Prostate gland (tissue), 2 donors: ENCODE measurements around the gene AAMP.

Experiments
- POLR2A ChIP-seq: fragments of 450-650 bp; IDR thresholded peaks from one replicate; pipeline ENCODE4 v1.6.1; 2016; ENCODE audit warnings: antibody characterized with exemption, mild to moderate bottlenecking
- POLR2AphosphoS5 ChIP-seq: sonication (generic); formaldehyde crosslinking; IDR thresholded peaks from one replicate; pipeline ENCODE4 v1.6.1; 2017; ENCODE audit warnings: antibody characterized with exemption
- TF ChIP-seq, protein P1 (sequence below), 4 experiments: fragments of 200-600 bp in 2 of 4; fragments of 450-650 bp in 2 of 4; sonication (generic) in 2 of 4; IDR thresholded peaks; 1 replicate in 3 of 4; 2 replicates in 1 of 4; pipeline ENCODE4 v1.5.1; 2016 to 2019; ENCODE audit warnings: antibody characterized with exemption in 4 of 4, mild to moderate bottlenecking in 2 of 4, moderate library complexity in 2 of 4

DNA sequence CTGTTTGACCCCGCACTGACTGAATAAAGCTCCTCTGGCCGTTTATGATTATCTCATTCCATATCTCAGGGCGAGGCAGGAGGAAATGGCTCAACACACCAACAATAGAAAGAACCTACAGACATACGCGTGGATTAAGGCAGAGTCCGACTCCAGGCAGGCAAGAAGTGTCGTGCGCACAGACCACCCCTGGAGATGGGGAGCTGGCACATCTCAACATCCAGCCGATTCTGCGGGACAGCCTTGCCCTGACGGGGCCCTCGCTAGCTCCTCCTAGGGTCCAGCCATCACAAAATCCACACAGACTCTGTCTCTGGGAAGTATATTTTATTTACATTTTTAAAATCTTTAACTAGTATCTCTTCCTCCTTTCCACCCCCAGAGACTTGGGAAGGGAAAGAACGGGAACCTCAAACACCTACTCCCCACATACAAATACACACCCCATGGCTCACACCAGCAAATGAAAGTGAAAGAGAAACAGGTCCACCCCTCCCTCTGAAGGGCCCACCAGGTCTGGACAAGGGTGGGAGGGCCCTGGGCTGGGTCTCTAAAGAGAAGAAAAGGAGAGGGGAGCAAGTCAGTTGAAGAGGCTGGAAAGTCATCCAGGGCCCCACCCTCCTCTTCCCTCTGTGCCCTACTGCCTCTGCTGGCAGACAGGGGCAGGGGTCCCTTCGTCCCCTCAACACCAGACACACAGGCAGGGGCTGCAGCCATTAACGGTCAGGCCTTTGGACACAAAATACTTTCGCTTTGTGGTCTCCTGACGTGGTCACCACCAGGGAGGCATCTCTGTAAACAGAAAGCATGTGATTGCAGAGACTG lies 5.9 kb downstream of the AAMP start:
- TF ChIP-seq POLR2A (no peak), POLR2AphosphoS5 (no peak)
- TF ChIP-seq, protein P1, sequence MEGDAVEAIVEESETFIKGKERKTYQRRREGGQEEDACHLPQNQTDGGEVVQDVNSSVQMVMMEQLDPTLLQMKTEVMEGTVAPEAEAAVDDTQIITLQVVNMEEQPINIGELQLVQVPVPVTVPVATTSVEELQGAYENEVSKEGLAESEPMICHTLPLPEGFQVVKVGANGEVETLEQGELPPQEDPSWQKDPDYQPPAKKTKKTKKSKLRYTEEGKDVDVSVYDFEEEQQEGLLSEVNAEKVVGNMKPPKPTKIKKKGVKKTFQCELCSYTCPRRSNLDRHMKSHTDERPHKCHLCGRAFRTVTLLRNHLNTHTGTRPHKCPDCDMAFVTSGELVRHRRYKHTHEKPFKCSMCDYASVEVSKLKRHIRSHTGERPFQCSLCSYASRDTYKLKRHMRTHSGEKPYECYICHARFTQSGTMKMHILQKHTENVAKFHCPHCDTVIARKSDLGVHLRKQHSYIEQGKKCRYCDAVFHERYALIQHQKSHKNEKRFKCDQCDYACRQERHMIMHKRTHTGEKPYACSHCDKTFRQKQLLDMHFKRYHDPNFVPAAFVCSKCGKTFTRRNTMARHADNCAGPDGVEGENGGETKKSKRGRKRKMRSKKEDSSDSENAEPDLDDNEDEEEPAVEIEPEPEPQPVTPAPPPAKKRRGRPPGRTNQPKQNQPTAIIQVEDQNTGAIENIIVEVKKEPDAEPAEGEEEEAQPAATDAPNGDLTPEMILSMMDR (IDR thresholded peaks at IDR 0.05), result no peak
